Measurements from ENCODE around the gene C10orf95. TPM values are rescaled to one million over a fixed set of nuclear protein-coding genes. Genes with fewer than 3 reads are reported as not detected.

The C10orf95 gene
- total and polyA plus RNA-seq, 2 donors (not counting 3 experiments of a cell fraction or from before 2014, with no cell fraction given) = 0.08 TPM; not detected in 1

GRCh38 chr10:102467971-102468438, 16.7 kb upstream of the C10orf95 start:
- CTCF ChIA-PET = interaction anchor here (1.3 kb wide), 1 partner anchor 12 kb away, joined by 3 read pairs; no protein-coding TSS in a partner anchor
- dilution Hi-C loops (cut with MboI; ENCODE audit: extremely low pct_ligation_motif_present, low sequenced_read_pairs) = no loop called here

More at GRCh38 chr10:102467971-102468438, 16.7 kb upstream of the C10orf95 start:
- Histone ChIP-seq H3K4me2 (ENCODE audit: insufficient read depth, low read length) (no peak overlapping the region), H3K4me1 (ENCODE audit: control insufficient read depth, extremely low read depth, insufficient read depth, low read length) (no peaks in the 10 kb centered on the region), H2AFZ (ENCODE audit: low read depth, low read length) (no peak overlapping the region), H4K20me1 (replicated peaks; ENCODE audit: control insufficient read depth, extremely low read depth, insufficient read depth, low read length) (no peaks in the 10 kb centered on the region), H3K4me3 (replicated peaks in 1 of 3; ENCODE audit: insufficient read depth in 1 of 3, low read depth in 1 of 3, low read length in 3 of 3) (no peak overlapping the region), H3K27ac (ENCODE audit: insufficient read depth, low read depth, low read length) (no peak overlapping the region), H3K27me3 (ENCODE audit: control insufficient read depth in 2 of 2, insufficient read depth in 2 of 2, low read length in 2 of 2) (peaks cover 0 to under 1% of the 10 kb centered on the region in 2 experiments), H3K36me3 (ENCODE audit: control insufficient read depth in 2 of 2, extremely low read depth in 1 of 2, insufficient read depth in 2 of 2, low read length in 2 of 2) (no peaks in the 10 kb centered on the region), H3K9me3 (replicated peaks; ENCODE audit: control insufficient read depth, insufficient read depth, low read length) (no peaks in the 10 kb centered on the region), H3K9ac (replicated peaks; ENCODE audit: extremely low read depth, insufficient read depth, low read length) (no peak overlapping the region), H3K79me2 (ENCODE audit: control insufficient read depth, insufficient read depth, low read length) (no peaks in the 10 kb centered on the region), H3K9me1 (replicated peaks; ENCODE audit: control insufficient read depth, extremely low read depth, insufficient read depth, low read length) (no peaks in the 10 kb centered on the region)
- no TSS peak for BruUV-seq (replicated peaks)
- no peak for FAIRE-seq
- no peak for DNase-seq (ENCODE audit: low read depth, low spot score)
- POLR2A ChIA-PET = no interaction called here
- intact Hi-C loops (cut with micrococcal nuclease) = no loop called here
- TF ChIP-seq POLR2AphosphoS5 (IDR thresholded peaks at IDR 0.05; ENCODE audit: insufficient read depth, low read depth, low read length) (no peak), MYC (IDR thresholded peaks at IDR 0.05; ENCODE audit: low read depth, low read length) (no peak), JUN (IDR thresholded peaks at IDR 0.05; ENCODE audit: borderline replicate concordance, insufficient read depth, insufficient read length, low read depth) (no peak), GATA2 (IDR thresholded peaks at IDR 0.05; ENCODE audit: insufficient read depth, insufficient read length, low read depth, low read length) (no peak), FOS (IDR thresholded peaks at IDR 0.05; ENCODE audit: borderline replicate concordance, insufficient read depth, low read length) (no peak), MAX (IDR thresholded peaks at IDR 0.05; ENCODE audit: insufficient read depth, insufficient read length) (no peak), EZH2 (IDR thresholded peaks at IDR 0.05; ENCODE audit: borderline replicate concordance, low read depth, low read length, severe bottlenecking) (no peak), POLR2A (IDR thresholded peaks at IDR 0.05; ENCODE audit: low read depth, low read length) (no peak)
- TF ChIP-seq, protein P1, sequence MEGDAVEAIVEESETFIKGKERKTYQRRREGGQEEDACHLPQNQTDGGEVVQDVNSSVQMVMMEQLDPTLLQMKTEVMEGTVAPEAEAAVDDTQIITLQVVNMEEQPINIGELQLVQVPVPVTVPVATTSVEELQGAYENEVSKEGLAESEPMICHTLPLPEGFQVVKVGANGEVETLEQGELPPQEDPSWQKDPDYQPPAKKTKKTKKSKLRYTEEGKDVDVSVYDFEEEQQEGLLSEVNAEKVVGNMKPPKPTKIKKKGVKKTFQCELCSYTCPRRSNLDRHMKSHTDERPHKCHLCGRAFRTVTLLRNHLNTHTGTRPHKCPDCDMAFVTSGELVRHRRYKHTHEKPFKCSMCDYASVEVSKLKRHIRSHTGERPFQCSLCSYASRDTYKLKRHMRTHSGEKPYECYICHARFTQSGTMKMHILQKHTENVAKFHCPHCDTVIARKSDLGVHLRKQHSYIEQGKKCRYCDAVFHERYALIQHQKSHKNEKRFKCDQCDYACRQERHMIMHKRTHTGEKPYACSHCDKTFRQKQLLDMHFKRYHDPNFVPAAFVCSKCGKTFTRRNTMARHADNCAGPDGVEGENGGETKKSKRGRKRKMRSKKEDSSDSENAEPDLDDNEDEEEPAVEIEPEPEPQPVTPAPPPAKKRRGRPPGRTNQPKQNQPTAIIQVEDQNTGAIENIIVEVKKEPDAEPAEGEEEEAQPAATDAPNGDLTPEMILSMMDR (IDR thresholded peaks at IDR 0.05; ENCODE audit: extremely low read depth in 1 of 2, insufficient read depth in 1 of 2, low read depth in 1 of 2, low read length in 2 of 2) = no peak
